Ishikawa (cell line): ENCODE results near the gene GPN2.

ENCODE experiments used
- CREB1 ChIP-seq: IDR thresholded peaks from 2 replicates; pipeline ENCODE4 v1.6.1; 2012; ENCODE audit warnings: low read depth
- EGR1 ChIP-seq: IDR thresholded peaks from 2 replicates; pipeline ENCODE4 v1.6.1; 2012
- EP300 ChIP-seq: IDR thresholded peaks from 2 replicates; pipeline ENCODE4 v1.6.1; 2012; ENCODE audit warnings: borderline replicate concordance
- FOXM1 ChIP-seq: IDR thresholded peaks from 2 replicates; pipeline ENCODE4 v1.6.1; 2012; ENCODE audit warnings: low read depth, borderline replicate concordance
- YY1 ChIP-seq: IDR thresholded peaks from 2 replicates; pipeline ENCODE4 v1.6.1; 2012; ENCODE audit warnings: low read depth
- TF ChIP-seq, protein P1 (sequence below): IDR thresholded peaks from 2 replicates; pipeline ENCODE4 v1.6.1; 2012; ENCODE audit warnings: low read depth, mild to moderate bottlenecking

DNA sequence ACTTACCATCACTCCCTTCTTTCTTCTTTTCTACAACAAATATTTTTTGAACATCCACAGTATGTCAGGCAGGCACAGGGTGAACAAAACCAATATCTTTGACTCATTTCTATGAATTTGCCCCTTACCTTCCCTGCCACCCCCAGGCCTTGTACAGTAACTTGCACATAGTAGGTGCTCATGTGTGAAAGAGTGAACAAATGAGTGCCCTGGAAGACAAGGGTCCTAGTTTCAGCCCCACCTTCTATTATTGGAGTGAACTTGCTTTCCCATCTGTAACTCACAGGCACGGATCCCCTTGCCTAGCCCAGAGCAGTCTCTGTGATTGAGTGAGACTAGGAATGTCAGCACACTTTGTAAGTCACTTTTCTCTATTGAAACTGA is 50.8 kb downstream of the GPN2 start:
- TF ChIP-seq FOXM1 (no peak), EGR1 (no peak), EP300 (no peak), YY1 (no peak), CREB1 (no peak)
- TF ChIP-seq, protein P1, sequence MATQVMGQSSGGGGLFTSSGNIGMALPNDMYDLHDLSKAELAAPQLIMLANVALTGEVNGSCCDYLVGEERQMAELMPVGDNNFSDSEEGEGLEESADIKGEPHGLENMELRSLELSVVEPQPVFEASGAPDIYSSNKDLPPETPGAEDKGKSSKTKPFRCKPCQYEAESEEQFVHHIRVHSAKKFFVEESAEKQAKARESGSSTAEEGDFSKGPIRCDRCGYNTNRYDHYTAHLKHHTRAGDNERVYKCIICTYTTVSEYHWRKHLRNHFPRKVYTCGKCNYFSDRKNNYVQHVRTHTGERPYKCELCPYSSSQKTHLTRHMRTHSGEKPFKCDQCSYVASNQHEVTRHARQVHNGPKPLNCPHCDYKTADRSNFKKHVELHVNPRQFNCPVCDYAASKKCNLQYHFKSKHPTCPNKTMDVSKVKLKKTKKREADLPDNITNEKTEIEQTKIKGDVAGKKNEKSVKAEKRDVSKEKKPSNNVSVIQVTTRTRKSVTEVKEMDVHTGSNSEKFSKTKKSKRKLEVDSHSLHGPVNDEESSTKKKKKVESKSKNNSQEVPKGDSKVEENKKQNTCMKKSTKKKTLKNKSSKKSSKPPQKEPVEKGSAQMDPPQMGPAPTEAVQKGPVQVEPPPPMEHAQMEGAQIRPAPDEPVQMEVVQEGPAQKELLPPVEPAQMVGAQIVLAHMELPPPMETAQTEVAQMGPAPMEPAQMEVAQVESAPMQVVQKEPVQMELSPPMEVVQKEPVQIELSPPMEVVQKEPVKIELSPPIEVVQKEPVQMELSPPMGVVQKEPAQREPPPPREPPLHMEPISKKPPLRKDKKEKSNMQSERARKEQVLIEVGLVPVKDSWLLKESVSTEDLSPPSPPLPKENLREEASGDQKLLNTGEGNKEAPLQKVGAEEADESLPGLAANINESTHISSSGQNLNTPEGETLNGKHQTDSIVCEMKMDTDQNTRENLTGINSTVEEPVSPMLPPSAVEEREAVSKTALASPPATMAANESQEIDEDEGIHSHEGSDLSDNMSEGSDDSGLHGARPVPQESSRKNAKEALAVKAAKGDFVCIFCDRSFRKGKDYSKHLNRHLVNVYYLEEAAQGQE: no peak
